HL-60 (cell line): ENCODE measurements around the gene DPEP2NB.
"Not testable (repeated sequence)": the region's sequence is repeated elsewhere in the genome, so short reads cannot be mapped to it uniquely, and the experiment has no call there.

Experiments used
- DNase-seq, 2 experiments: peaks; one replicate each; pipeline ENCODE4 v3.0.0-alpha.2; 2010 to 2020; ENCODE audit warnings: low read depth in 1 of 2, low spot score in 1 of 2
- H3K27ac ChIP-seq: fragments of 250-450 bp; sonication (Bioruptor Pico); replicated peaks from 2 replicates; pipeline ENCODE4 v1.5.1; 2020; ENCODE audit warnings: mild to moderate bottlenecking, moderate library complexity
- H3K27me3 ChIP-seq: fragments of 250-450 bp; sonication (Bioruptor Pico); 2 replicates; pipeline ENCODE4 v1.5.1; 2021; ENCODE audit warnings: mild to moderate bottlenecking, moderate library complexity; ENCODE audit not compliant: insufficient read depth, poor library complexity, severe bottlenecking
- H3K4me3 ChIP-seq: replicated peaks from 2 replicates; pipeline ENCODE4 v1.5.1; 2011; ENCODE audit warnings: mild to moderate bottlenecking, control low read depth, low read length; ENCODE audit not compliant: insufficient read depth
- GABPA ChIP-seq: IDR thresholded peaks from 2 replicates; pipeline ENCODE4 v1.6.1; 2012; ENCODE audit warnings: low read depth
- POLR2AphosphoS5 ChIP-seq: IDR thresholded peaks from 2 replicates; pipeline ENCODE4 v1.6.1; 2012; ENCODE audit warnings: low read depth
- REST ChIP-seq: IDR thresholded peaks from 2 replicates; pipeline ENCODE4 v1.6.1; 2012; ENCODE audit warnings: low read depth; ENCODE audit not compliant: insufficient replicate concordance
- SPI1 ChIP-seq: IDR thresholded peaks from 2 replicates; pipeline ENCODE4 v1.6.1; 2012; ENCODE audit warnings: low read depth, mild to moderate bottlenecking, borderline replicate concordance
- TF ChIP-seq, protein P1 (sequence below): IDR thresholded peaks from one replicate; pipeline ENCODE4 v1.5.1; 2011; ENCODE audit warnings: low read length, control low read depth, inconsistent platforms; ENCODE audit not compliant: insufficient read depth

The DPEP2NB gene

GRCh38 chr16:68022278-68022727 lies 6.6 kb upstream of the DPEP2NB start:
- TF ChIP-seq, protein P1, sequence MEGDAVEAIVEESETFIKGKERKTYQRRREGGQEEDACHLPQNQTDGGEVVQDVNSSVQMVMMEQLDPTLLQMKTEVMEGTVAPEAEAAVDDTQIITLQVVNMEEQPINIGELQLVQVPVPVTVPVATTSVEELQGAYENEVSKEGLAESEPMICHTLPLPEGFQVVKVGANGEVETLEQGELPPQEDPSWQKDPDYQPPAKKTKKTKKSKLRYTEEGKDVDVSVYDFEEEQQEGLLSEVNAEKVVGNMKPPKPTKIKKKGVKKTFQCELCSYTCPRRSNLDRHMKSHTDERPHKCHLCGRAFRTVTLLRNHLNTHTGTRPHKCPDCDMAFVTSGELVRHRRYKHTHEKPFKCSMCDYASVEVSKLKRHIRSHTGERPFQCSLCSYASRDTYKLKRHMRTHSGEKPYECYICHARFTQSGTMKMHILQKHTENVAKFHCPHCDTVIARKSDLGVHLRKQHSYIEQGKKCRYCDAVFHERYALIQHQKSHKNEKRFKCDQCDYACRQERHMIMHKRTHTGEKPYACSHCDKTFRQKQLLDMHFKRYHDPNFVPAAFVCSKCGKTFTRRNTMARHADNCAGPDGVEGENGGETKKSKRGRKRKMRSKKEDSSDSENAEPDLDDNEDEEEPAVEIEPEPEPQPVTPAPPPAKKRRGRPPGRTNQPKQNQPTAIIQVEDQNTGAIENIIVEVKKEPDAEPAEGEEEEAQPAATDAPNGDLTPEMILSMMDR = no peak
- TF ChIP-seq POLR2AphosphoS5 = peak; percentile 11; the same call in 1 of the 2 replicates
- Histone ChIP-seq H3K4me3 (peak overlapping the region; percentile 84), H3K27me3 (no peaks in the 10 kb centered on the region), H3K27ac (peak overlapping the region; percentile 94)
- no peak for DNase-seq

DNA sequence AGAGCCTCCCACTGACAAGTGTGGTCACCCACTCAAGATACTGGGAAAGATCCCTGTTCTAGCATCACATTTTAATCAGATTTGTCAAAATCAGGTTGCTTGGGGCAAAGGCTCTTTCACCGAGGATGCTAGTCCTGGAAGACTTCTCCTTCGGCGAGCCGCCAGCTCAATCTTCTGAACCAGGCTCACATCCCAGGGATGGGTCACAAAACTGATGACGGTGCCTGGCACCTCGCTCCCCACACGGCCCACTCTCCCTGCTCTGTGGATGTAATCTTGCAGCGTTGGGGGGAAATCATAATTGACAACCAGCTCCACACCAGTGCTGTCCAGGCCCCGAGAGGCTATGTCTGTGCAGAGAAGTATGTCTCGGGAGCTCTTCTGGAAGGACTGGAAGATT lies 5.8 kb upstream of the DPEP2NB start:
- TF ChIP-seq REST (no peak), SPI1 (no peak), GABPA (no peak), POLR2AphosphoS5 (no peak)
- TF ChIP-seq, protein P1 = no peak
- Histone ChIP-seq H3K4me3 (no peak overlapping the region; the same call in 1 of the 2 replicates), H3K27ac (no peak overlapping the region)

GRCh38 chr16:68019167-68019680 lies 3.5 kb upstream of the DPEP2NB start:
- DNase-seq = no peak
- Histone ChIP-seq H3K27ac (no peak overlapping the region), H3K27me3 (no peaks in the 10 kb centered on the region), H3K4me3 (no peak overlapping the region)
- TF ChIP-seq POLR2AphosphoS5 = no peak
- TF ChIP-seq, protein P1 = no peak
- no peak for TF ChIP-seq REST
- no peak for TF ChIP-seq SPI1
- TF ChIP-seq GABPA = no peak

More for the DNA sequence above, 5.8 kb upstream of the DPEP2NB start:
- DNase-seq = no peak
- H3K27me3 ChIP-seq = no peaks in the 10 kb centered on the region

GRCh38 chr16:68013440-68013839 lies 2.3 kb downstream of the DPEP2NB start:
- peak; percentile 43; the same call in 1 of the 2 replicates for TF ChIP-seq GABPA
- TF ChIP-seq, protein P1 = no peak
- no peak for TF ChIP-seq REST
- TF ChIP-seq SPI1 = no peak
- TF ChIP-seq POLR2AphosphoS5 = 0 out of 2 replicates have a peak, but pooled peaks have one; percentile 43
- peak overlapping the region; percentile 77 for H3K27ac ChIP-seq

GRCh38 chr16:68009872-68010271 lies 5.8 kb downstream of the DPEP2NB start:
- not testable (repeated sequence) for H3K27me3 ChIP-seq

More at GRCh38 chr16:68013440-68013839, 2.3 kb downstream of the DPEP2NB start:
- no peaks in the 10 kb centered on the region for H3K27me3 ChIP-seq
- DNase-seq = peak; percentile 68 to 85
- H3K4me3 ChIP-seq = no peak overlapping the region

More at GRCh38 chr16:68009872-68010271, 5.8 kb downstream of the DPEP2NB start:
- not testable (repeated sequence) for DNase-seq, H3K4me3 ChIP-seq, H3K27ac ChIP-seq
